Right lobe of liver (tissue), 6 donors: Measurements from ENCODE around the gene DOCK1. TPM values are rescaled to one million over a fixed set of nuclear protein-coding genes. Genes with fewer than 3 reads are reported as not detected.

Experiments used
- ATAC-seq, 4 donors: fragments of 200-7000 bp; cut with Tn5 transposase; one replicate each; pipeline ENCODE4 v1.9.1; 2020; ENCODE audit warnings: mild to moderate bottlenecking in 4 of 4, moderate library complexity in 4 of 4
- DNase-seq, 3 donors: peaks; one replicate each; pipeline ENCODE4 v3.0.0-alpha.2; 2020
- H3K27ac ChIP-seq, 3 donors: fragments of 200-600 bp; one replicate each; pipeline ENCODE4 v1.8.0; 2022
- H3K27me3 ChIP-seq, 2 donors: fragments of 200-600 bp; one replicate each; pipeline ENCODE4 v1.8.0; 2022
- H3K36me3 ChIP-seq, 4 donors: fragments of 200-600 bp; sonication (generic) in 1 of 4; one replicate each; pipeline versions ENCODE4 v1.5.1 to v1.8.0; 2017 to 2022; ENCODE audit warnings: control low read depth in 1 of 4
- H3K4me1 ChIP-seq, 4 donors: fragments of 200-600 bp; sonication (generic) in 1 of 4; one replicate each; pipeline versions ENCODE4 v1.5.1 to v1.8.0; 2017 to 2022; ENCODE audit warnings: control low read depth in 1 of 4
- H3K4me3 ChIP-seq, 3 donors: fragments of 200-600 bp; one replicate each; pipeline ENCODE4 v1.8.0; 2022
- H3K9me3 ChIP-seq, 4 donors: fragments of 200-600 bp; sonication (generic) in 1 of 4; one replicate each; pipeline versions ENCODE4 v1.5.1 to v1.8.0; 2017 to 2022; ENCODE audit warnings: control low read depth in 1 of 4
- CTCF ChIP-seq, 4 donors: fragments of 200-600 bp in 3 of 4; fragments of 450-650 bp in 1 of 4; IDR thresholded peaks; one replicate each; pipeline versions ENCODE4 v1.5.1 to v1.8.0; 2016 to 2022; ENCODE audit warnings: antibody characterized with exemption in 4 of 4, mild to moderate bottlenecking in 2 of 4
- POLR2A ChIP-seq: fragments of 450-650 bp; IDR thresholded peaks from one replicate; pipeline ENCODE4 v1.6.1; 2017; ENCODE audit warnings: antibody characterized with exemption, mild to moderate bottlenecking
- WGBS: methylation state at CpG from one replicate; pipeline ENCODE4 v1.1.6; 2018; ENCODE audit warnings: low coverage, low lambda C conversion rate; ENCODE audit not compliant: insufficient coverage; ENCODE audit errors: missing lambda C conversion rate; 5-methylcytosine and 5-hydroxymethylcytosine counted together
- intact Hi-C, 2 donors: fragments of 100-400 bp; cut with DNase I; formaldehyde crosslinking; loops; one replicate each; pipeline versions ENCODE4 v1.11.2 to v1.14.1; 2022
- total RNA-seq, 6 experiments: library from RNA; depleted of rRNA in 2 of 6; stranded (reverse); fragments of >200 nt in 2 of 6; fragmentation: NEBNext Ultra II Directional in 3 of 6; extraction: Animal tissue kit (Norgen Biotek cat#: 25700) in 3 of 6; gene quantifications; one replicate each; pipeline versions ENCODE4 v1.1.0 to v1.2.4, GENCODE V29; 2016 to 2023
- donor health status: DM: no; HTN: yes; CAD: no.
- donor health status: DM: no; HTN: no; CAD: no.
- donor health status: DM: no; HTN: no; CAD: no.
- donor health status: DM: no; HTN: yes; CAD: no.
- donor health status: DM: no; HTN: yes; CAD: no.

DOCK1 gene
- total RNA-seq, 6 experiments from 2014 or later: 13.8 to 17.8 (median 14.6) TPM

DNA sequence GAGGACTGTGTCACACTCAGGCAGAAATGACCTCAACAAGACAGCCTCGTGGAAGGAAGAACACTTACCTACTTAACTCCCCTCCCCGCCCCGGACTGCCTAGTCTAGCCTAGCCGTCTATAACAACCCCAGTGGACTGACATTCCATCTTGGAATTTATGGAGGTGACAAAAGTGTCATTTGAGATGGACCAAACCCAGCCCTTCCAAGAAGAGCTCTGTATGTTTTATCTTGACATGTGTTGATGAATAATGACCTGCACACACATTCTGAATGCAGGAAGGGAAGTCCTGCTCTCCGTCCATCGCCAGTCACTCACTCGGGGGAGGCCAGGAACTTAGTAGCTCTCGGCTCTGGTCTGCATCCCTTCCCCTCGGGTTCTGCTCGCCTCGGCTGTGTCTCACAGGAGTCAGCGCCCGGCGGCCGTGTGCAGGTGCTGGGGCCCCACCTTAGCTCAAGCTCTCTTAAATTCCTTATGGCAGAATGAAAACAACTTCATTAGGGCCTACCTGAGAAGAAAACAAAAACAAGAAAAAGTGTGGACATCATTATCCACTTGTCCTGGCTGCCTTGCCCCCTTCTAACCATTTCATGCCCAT, 503.0 kb downstream of the DOCK1 start:
- ATAC-seq (no peak), DNase-seq (no peak)
- no peak overlapping the region for H3K4me3 ChIP-seq
- H3K36me3 ChIP-seq: peaks cover 0 to 3% (median 0%) of the 10 kb centered on the region in 4 donors
- H3K4me1 ChIP-seq: no peaks in the 10 kb centered on the region
- H3K9me3 ChIP-seq: no peaks in the 10 kb centered on the region
- intact Hi-C loops: no loop called here
- WGBS: 87% methylated on average over 6 of the region's 15 CpGs
- no peaks in the 10 kb centered on the region for H3K27me3 ChIP-seq
- no peak overlapping the region for H3K27ac ChIP-seq
- TF ChIP-seq POLR2A: no peak
- no peak for TF ChIP-seq CTCF (IDR thresholded peaks at IDR 0.05)

DNA sequence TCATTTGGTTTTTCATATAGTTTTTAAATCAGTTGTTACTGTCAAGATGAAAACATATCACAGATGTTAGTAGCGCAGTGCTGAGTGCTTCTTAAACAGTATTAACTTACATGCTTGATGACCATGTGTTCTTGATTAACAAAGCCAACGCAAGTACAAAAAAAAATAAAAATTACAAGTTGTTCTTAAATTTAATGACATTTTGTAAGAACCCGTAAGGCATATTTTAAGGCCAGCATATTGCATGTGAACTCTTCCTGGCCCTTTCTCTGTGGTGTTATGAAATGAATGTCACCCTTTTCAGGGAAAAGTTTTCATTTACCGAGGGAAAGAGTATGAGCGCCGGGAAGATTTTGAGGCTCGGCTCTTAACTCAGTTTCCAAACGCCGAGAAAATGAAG, 503.5 kb downstream of the DOCK1 start:
- no peak for DNase-seq
- no peak for ATAC-seq
- no peaks in the 10 kb centered on the region for H3K27me3 ChIP-seq
- 96% methylated on average over 9 of the region's 9 CpGs for WGBS
- H3K4me1 ChIP-seq: no peaks in the 10 kb centered on the region
- H3K4me3 ChIP-seq: no peak overlapping the region
- H3K36me3 ChIP-seq: peaks cover 0 to 3% (median 0%) of the 10 kb centered on the region in 4 donors
- intact Hi-C loops: no loop called here
- no peaks in the 10 kb centered on the region for H3K9me3 ChIP-seq
- TF ChIP-seq CTCF (IDR thresholded peaks at IDR 0.05): no peak
- no peak for TF ChIP-seq POLR2A
- no peak overlapping the region for H3K27ac ChIP-seq

DNA sequence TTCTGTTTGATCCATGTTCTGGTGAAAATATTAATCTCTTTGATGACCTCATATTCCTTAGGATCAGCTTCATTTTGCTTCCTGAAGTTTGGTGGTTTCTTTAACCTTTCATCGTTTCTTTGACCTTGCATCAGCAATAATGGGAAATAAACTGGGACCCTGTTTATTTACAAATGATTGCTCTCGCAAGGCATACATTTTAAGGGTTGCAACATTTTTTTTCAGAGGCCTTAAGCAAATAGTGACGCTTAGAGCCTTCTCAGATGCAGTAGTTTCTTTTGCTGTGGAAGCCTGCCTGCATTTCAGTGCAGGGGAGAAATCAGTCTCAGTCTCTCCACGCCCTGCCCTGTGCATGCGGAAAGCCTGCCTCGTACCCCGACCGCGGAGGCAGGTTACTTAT, 504.8 kb downstream of the DOCK1 start:
- H3K36me3 ChIP-seq: peaks cover 0 to 3% (median 0%) of the 10 kb centered on the region in 4 donors
- no peaks in the 10 kb centered on the region for H3K27me3 ChIP-seq
- ATAC-seq: no peak
- WGBS: 65% methylated on average over 6 of the region's 9 CpGs
- TF ChIP-seq CTCF (IDR thresholded peaks at IDR 0.05) (no peak), POLR2A (no peak)
- intact Hi-C loops: no loop called here
- no peaks in the 10 kb centered on the region for H3K4me1 ChIP-seq
- no peaks in the 10 kb centered on the region for H3K9me3 ChIP-seq
- no peak overlapping the region for H3K27ac ChIP-seq
- DNase-seq: no peak
- H3K4me3 ChIP-seq: no peak overlapping the region

DNA sequence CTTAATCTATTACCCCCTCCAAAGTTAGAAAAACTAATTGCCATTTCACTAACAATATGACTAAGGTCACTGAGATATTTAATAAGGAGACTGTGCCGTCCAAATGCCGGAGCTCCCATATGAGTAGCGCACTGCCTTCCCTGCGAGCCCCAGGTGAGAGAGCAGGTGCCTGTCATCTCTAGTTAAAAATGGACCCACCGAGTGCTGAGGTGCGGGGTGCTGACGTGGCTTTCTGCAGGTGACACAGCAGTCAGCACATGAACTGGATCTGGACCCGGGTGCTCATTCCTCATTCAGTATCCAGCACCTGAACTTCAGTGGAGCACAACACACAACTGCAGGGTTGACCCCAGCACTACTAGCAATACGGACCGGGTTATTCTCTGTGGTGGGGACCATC, 505.8 kb downstream of the DOCK1 start:
- intact Hi-C loops: no loop called here
- WGBS: 95% methylated on average over 4 of the region's 10 CpGs
- Histone ChIP-seq H3K4me3 (no peak overlapping the region), H3K4me1 (no peaks in the 10 kb centered on the region), H3K36me3 (peaks cover 0 to 3% (median 0%) of the 10 kb centered on the region in 4 donors), H3K27me3 (no peaks in the 10 kb centered on the region), H3K27ac (no peak overlapping the region), H3K9me3 (no peaks in the 10 kb centered on the region)
- no peak for ATAC-seq
- DNase-seq: no peak
- no peak for TF ChIP-seq POLR2A

- DNase-seq (no peak), ATAC-seq (no peak)
- Histone ChIP-seq H3K9me3 (no peaks in the 10 kb centered on the region), H3K4me3 (no peak overlapping the region), H3K4me1 (no peaks in the 10 kb centered on the region), H3K27ac (no peak overlapping the region), H3K27me3 (no peaks in the 10 kb centered on the region), H3K36me3 (peaks cover 0 to 3% (median 0%) of the 10 kb centered on the region in 4 donors)
- intact Hi-C loops: no loop called here
- TF ChIP-seq CTCF (IDR thresholded peaks at IDR 0.05) (no peak), POLR2A (no peak)
- 96% methylated on average over 4 of the region's 11 CpGs for WGBS
Measured at GRCh38 chr10:127413326-127413725, 508.1 kb downstream of the DOCK1 start.
